Liver (tissue), 9 donors: ENCODE measurements around the gene BPIFB3. TPM values are rescaled to one million over a fixed set of nuclear protein-coding genes. Genes with fewer than 3 reads are reported as not detected.
"Not testable (repeated sequence)": the region's sequence is repeated elsewhere in the genome, so short reads cannot be mapped to it uniquely, and the experiment has no call there.

Experiments used
- DNase-seq: peaks from one replicate; pipeline ENCODE4 v3.0.0-alpha.2; 2017; ENCODE audit warnings: low spot score
- H3K27ac ChIP-seq, 2 donors: one replicate each; pipeline ENCODE4 v1.7.0; 2013; ENCODE audit warnings: inconsistent platforms in 2 of 2, low read length in 2 of 2, control low read depth in 1 of 2, low read depth in 1 of 2, mild to moderate bottlenecking in 1 of 2
- H3K27me3 ChIP-seq, 4 donors: one replicate each; pipeline versions ENCODE4 v1.6.1 to v1.7.0; 2013; ENCODE audit warnings: low read length in 3 of 4, inconsistent platforms in 1 of 4, mild to moderate bottlenecking in 1 of 4, moderate library complexity in 1 of 4; ENCODE audit not compliant: control insufficient read depth in 4 of 4, insufficient read depth in 4 of 4
- H3K36me3 ChIP-seq, 4 donors: one replicate each; pipeline versions ENCODE4 v1.6.1 to v1.7.0; 2013; ENCODE audit warnings: low read length in 3 of 4, mild to moderate bottlenecking in 3 of 4, low read depth in 1 of 4, moderate library complexity in 1 of 4; ENCODE audit not compliant: control insufficient read depth in 4 of 4, insufficient read depth in 3 of 4
- H3K4me1 ChIP-seq, 4 donors: one replicate each; pipeline versions ENCODE4 v1.6.1 to v1.7.0; 2013; ENCODE audit warnings: low read length in 3 of 4, mild to moderate bottlenecking in 3 of 4, moderate library complexity in 1 of 4; ENCODE audit not compliant: control insufficient read depth in 4 of 4, insufficient read depth in 4 of 4
- H3K4me3 ChIP-seq, 3 donors: one replicate each; pipeline versions ENCODE4 v1.6.1 to v1.7.0; 2013; ENCODE audit warnings: low read length in 3 of 3, control low read depth in 1 of 3, low read depth in 1 of 3, mild to moderate bottlenecking in 1 of 3
- H3K9ac ChIP-seq, 2 donors: one replicate each; pipeline ENCODE4 v1.7.0; 2013; ENCODE audit warnings: low read length in 2 of 2, mild to moderate bottlenecking in 2 of 2, moderate library complexity in 2 of 2, control low read depth in 1 of 2, low read depth in 1 of 2
- H3K9me3 ChIP-seq, 4 donors: one replicate each; pipeline versions ENCODE4 v1.6.1 to v1.7.0; 2013; ENCODE audit warnings: low read length in 3 of 4; ENCODE audit not compliant: control insufficient read depth in 4 of 4
- CTCF ChIP-seq: fragments of 150-350 bp; IDR thresholded peaks from 2 replicates; pipeline ENCODE4 v1.5.1; 2017; ENCODE audit warnings: improper control_type of control experiment, low read depth, low read length; ENCODE audit not compliant: missing input control
- EGR1 ChIP-seq, 2 donors: IDR thresholded peaks; 2 replicates each; pipeline ENCODE4 v1.6.1; 2016 to 2018; ENCODE audit warnings: antibody characterized with exemption in 2 of 2, low read depth in 2 of 2
- FOXA1 ChIP-seq: IDR thresholded peaks from 2 replicates; pipeline ENCODE4 v1.6.1; 2016; ENCODE audit warnings: antibody characterized with exemption
- FOXA2 ChIP-seq: IDR thresholded peaks from 2 replicates; pipeline ENCODE4 v1.6.1; 2016; ENCODE audit warnings: antibody characterized with exemption
- GABPA ChIP-seq, 2 donors: IDR thresholded peaks in 1 of 2; conservative IDR thresholded peaks in 1 of 2; 2 replicates each; pipeline ENCODE4 v1.6.1; 2016; ENCODE audit warnings: antibody characterized with exemption in 2 of 2, mild to moderate bottlenecking in 1 of 2, moderate library complexity in 1 of 2
- HNF4A ChIP-seq, 2 donors: conservative IDR thresholded peaks; 2 replicates each; pipeline ENCODE4 v1.6.1; 2016; ENCODE audit warnings: antibody characterized with exemption in 2 of 2, mild to moderate bottlenecking in 2 of 2
- HNF4G ChIP-seq: IDR thresholded peaks from 2 replicates; pipeline ENCODE4 v1.6.1; 2016; ENCODE audit warnings: antibody characterized with exemption
- JUND ChIP-seq, 2 donors: IDR thresholded peaks; 2 replicates each; pipeline ENCODE4 v1.6.1; 2016; ENCODE audit warnings: antibody characterized with exemption in 2 of 2
- MAX ChIP-seq: IDR thresholded peaks from 2 replicates; pipeline ENCODE4 v1.6.1; 2016; ENCODE audit warnings: antibody characterized with exemption
- NR2F2 ChIP-seq: IDR thresholded peaks from 2 replicates; pipeline ENCODE4 v1.6.1; 2016; ENCODE audit warnings: antibody characterized with exemption
- RAD21 ChIP-seq, 2 donors: IDR thresholded peaks; 2 replicates each; pipeline ENCODE4 v1.6.1; 2016; ENCODE audit warnings: antibody characterized with exemption in 2 of 2, mild to moderate bottlenecking in 2 of 2
- REST ChIP-seq: IDR thresholded peaks from 2 replicates; pipeline ENCODE4 v1.6.1; 2016; ENCODE audit warnings: antibody characterized with exemption, mild to moderate bottlenecking
- RXRA ChIP-seq, 2 donors: IDR thresholded peaks; 2 replicates each; pipeline ENCODE4 v1.6.1; 2017 to 2018; ENCODE audit warnings: antibody characterized with exemption in 2 of 2, mild to moderate bottlenecking in 1 of 2
- SP1 ChIP-seq: IDR thresholded peaks from 2 replicates; pipeline ENCODE4 v1.6.1; 2018; ENCODE audit warnings: antibody characterized with exemption, mild to moderate bottlenecking
- YY1 ChIP-seq: IDR thresholded peaks from 2 replicates; pipeline ENCODE4 v1.6.1; 2016; ENCODE audit warnings: antibody characterized with exemption, mild to moderate bottlenecking
- ZBTB33 ChIP-seq: IDR thresholded peaks from 2 replicates; pipeline ENCODE4 v1.6.1; 2016; ENCODE audit warnings: antibody characterized with exemption
- WGBS: extraction: QIAGEN DNeasy Blood & Tissue Kit; methylation state at CpG from one replicate; pipeline ENCODE4 v1.1.7; 2013; 5-methylcytosine and 5-hydroxymethylcytosine counted together
- polyA plus RNA-seq, 2 donors: library from polyadenylated mRNA; stranded (reverse) in 1 of 2; unstranded in 1 of 2; fragments of 200-250 nt in 1 of 2; fragments of >200 nt in 1 of 2; fragmentation: Nextera tagmentation in 1 of 2; extraction: Ambion mirVana in 1 of 2; gene quantifications; one replicate each; pipeline versions ENCODE4 v1.2.1 to v1.2.3, GENCODE V29; 2013 to 2015
- total RNA-seq, 2 donors: library from RNA; depleted of rRNA; stranded (reverse); fragments of >200 nt; gene quantifications; one replicate each; pipeline ENCODE4 v1.2.3, GENCODE V29; 2014
- donor health status: healthy.
- donor health status: healthy.
- donor health status: healthy.
- donor health status: healthy.
- donor health status: healthy.

Gene BPIFB3
- total and polyA plus RNA-seq, 4 donors: not detected

- 45% methylated on average over 6 of the region's 6 CpGs for WGBS
- H3K9me3 ChIP-seq, H3K4me3 ChIP-seq, H3K27ac ChIP-seq, H3K36me3 ChIP-seq, H3K9ac ChIP-seq, H3K4me1 ChIP-seq, H3K27me3 ChIP-seq: not testable (repeated sequence)
- DNase-seq: peak; percentile 38
- TF ChIP-seq FOXA1 (peak; percentile 51), RXRA (IDR thresholded peaks at IDR 0.05) (peak; percentile 15 to 54), REST (peak; percentile 89), CTCF (peak; percentile 99), RAD21 (IDR thresholded peaks at IDR 0.05) (peak; percentile 98 to 99)
These were observed 42.3 kb downstream of the BPIFB3 start for GRCh38 chr20:33095902-33096584.

- Histone ChIP-seq H3K9me3 (peaks cover 0 to 3% (median 0%) of the 10 kb centered on the region in 4 donors), H3K27me3 (no peaks in the 10 kb centered on the region), H3K27ac (no peak overlapping the region), H3K4me3 (no peak overlapping the region), H3K4me1 (no peaks in the 10 kb centered on the region), H3K9ac (no peak overlapping the region), H3K36me3 (no peaks in the 10 kb centered on the region)
- no peak for DNase-seq
- WGBS: 71% methylated on average over 4 of the region's 4 CpGs
- TF ChIP-seq SP1: no peak
- no peak for TF ChIP-seq YY1
- TF ChIP-seq FOXA1: no peak
- TF ChIP-seq NR2F2: no peak
- TF ChIP-seq HNF4G: no peak
- TF ChIP-seq GABPA (IDR thresholded peaks at IDR 0.05 in 1 of 2, conservative IDR thresholded peaks at IDR 0.05 in 1 of 2): no peak
- no peak for TF ChIP-seq RAD21 (IDR thresholded peaks at IDR 0.05)
- TF ChIP-seq RXRA (IDR thresholded peaks at IDR 0.05): no peak
- TF ChIP-seq HNF4A (conservative IDR thresholded peaks at IDR 0.05): no peak
- no peak for TF ChIP-seq EGR1 (IDR thresholded peaks at IDR 0.05; ENCODE audit: low read depth in 2 of 2)
- TF ChIP-seq REST: no peak
- no peak for TF ChIP-seq ZBTB33
- TF ChIP-seq MAX: no peak
- TF ChIP-seq FOXA2: no peak
- no peak for TF ChIP-seq CTCF
- no peak for TF ChIP-seq JUND (IDR thresholded peaks at IDR 0.05)
These were observed 43.3 kb downstream of the BPIFB3 start for GRCh38 chr20:33097001-33097400.
